22Rv1 (cell line): ENCODE data around the gene UIMC1.
"Not testable (repeated sequence)": the region's sequence is repeated elsewhere in the genome, so short reads cannot be mapped to it uniquely, and the experiment has no call there.

ENCODE experiments used
- CTCF ChIP-seq: fragments of 450-650 bp; IDR thresholded peaks from 2 replicates; pipeline ENCODE4 v1.5.1; 2017; ENCODE audit warnings: mild to moderate bottlenecking
- ZFX ChIP-seq: fragments of 450-650 bp; IDR thresholded peaks from 2 replicates; pipeline ENCODE4 v1.6.1; 2017; ENCODE audit warnings: antibody characterized with exemption, borderline replicate concordance

GRCh38 chr5:177048531-177048930 lies 42.0 kb upstream of the UIMC1 start:
- not testable (repeated sequence) for TF ChIP-seq CTCF, ZFX
